Stimulated activated naive CD8-positive, alpha-beta T cell treated with anti-CD3 and anti-CD28 coated beads, Interleukin-15, Interleukin-2, amounts not matched to agents 100 ng/mL and 50 ng/mL, for 24 hours (primary cell): ENCODE measurements around the gene DDX25.

Source experiments
- H3K27ac Mint-ChIP-seq: one replicate; pipeline ENCODE4 v1.8.0; 2021; ENCODE audit warnings: mild to moderate bottlenecking, mixed read lengths
- H3K27me3 Mint-ChIP-seq: one replicate; pipeline ENCODE4 v1.8.0; 2021; ENCODE audit warnings: mixed read lengths
- H3K36me3 Mint-ChIP-seq: one replicate; pipeline ENCODE4 v1.8.0; 2021; ENCODE audit warnings: low read depth, mixed read lengths
- H3K4me1 Mint-ChIP-seq: one replicate; pipeline ENCODE4 v1.8.0; 2021; ENCODE audit warnings: low read depth, mixed read lengths
- H3K4me3 Mint-ChIP-seq: one replicate; pipeline ENCODE4 v1.8.0; 2021; ENCODE audit warnings: mild to moderate bottlenecking, mixed read lengths
- H3K9me3 Mint-ChIP-seq: one replicate; pipeline ENCODE4 v1.8.0; 2021; ENCODE audit warnings: mixed read lengths

Gene DDX25

GRCh38 chr11:125949271-125950177, 45.2 kb downstream of the DDX25 start:
- Mint-ChIP-seq H3K27ac (no peak overlapping the region), H3K36me3 (no peaks in the 10 kb centered on the region), H3K9me3 (no peaks in the 10 kb centered on the region), H3K4me3 (no peak overlapping the region), H3K27me3 (peaks cover 3% of the 10 kb centered on the region), H3K4me1 (no peaks in the 10 kb centered on the region)

DNA sequence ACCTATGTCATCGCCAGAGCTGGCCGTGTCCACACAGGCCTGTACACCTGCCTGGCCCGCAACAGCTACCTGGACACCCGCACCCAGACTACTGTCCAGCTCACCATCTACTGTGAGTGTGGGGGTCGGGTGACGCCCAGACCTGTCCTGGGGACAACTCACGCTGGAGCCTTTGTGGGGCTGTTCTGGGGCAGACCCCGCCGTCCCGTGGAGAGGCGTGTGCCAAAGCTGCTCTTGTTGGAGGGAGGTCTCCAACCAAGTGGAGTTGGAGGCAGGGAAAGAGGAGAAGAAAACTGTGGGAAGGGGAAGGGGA, 45.8 kb downstream of the DDX25 start:
- peaks cover 3% of the 10 kb centered on the region for H3K27me3 Mint-ChIP-seq
- H3K9me3 Mint-ChIP-seq, result no peaks in the 10 kb centered on the region
- H3K4me1 Mint-ChIP-seq, result no peaks in the 10 kb centered on the region
- no peaks in the 10 kb centered on the region for H3K36me3 Mint-ChIP-seq
- H3K27ac Mint-ChIP-seq, result no peak overlapping the region
- H3K4me3 Mint-ChIP-seq, result no peak overlapping the region

- H3K27ac Mint-ChIP-seq, result no peak overlapping the region
- H3K9me3 Mint-ChIP-seq, result no peaks in the 10 kb centered on the region
- H3K4me1 Mint-ChIP-seq, result no peaks in the 10 kb centered on the region
- peaks cover 3% of the 10 kb centered on the region for H3K27me3 Mint-ChIP-seq
- H3K36me3 Mint-ChIP-seq, result no peaks in the 10 kb centered on the region
- H3K4me3 Mint-ChIP-seq, result no peak overlapping the region
Measured at GRCh38 chr11:125950696-125951651, 46.7 kb downstream of the DDX25 start.

GRCh38 chr11:125951731-125952130, 47.4 kb downstream of the DDX25 start:
- Mint-ChIP-seq H3K36me3 (no peaks in the 10 kb centered on the region), H3K4me1 (no peaks in the 10 kb centered on the region), H3K27ac (no peak overlapping the region), H3K27me3 (peaks cover 3% of the 10 kb centered on the region), H3K9me3 (no peaks in the 10 kb centered on the region), H3K4me3 (no peak overlapping the region)

DNA sequence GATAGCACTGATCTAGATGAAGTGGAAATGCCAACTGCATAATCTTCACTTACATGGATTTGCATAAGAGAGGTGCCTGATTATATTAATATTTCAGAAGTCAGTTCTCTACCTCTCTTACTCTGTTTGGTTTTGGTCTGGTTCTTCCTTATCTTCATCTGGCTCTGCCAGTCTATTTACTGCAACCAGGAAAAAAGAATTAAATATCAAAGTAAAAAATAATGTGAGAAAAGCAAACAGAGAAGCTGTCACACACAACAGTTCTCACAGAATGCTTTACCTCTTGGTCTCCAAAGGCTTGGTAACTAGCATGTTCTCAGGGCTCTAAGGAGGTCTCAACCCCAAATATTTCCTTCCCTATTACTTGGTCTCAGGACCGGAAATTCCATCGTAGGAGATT, 48.3 kb downstream of the DDX25 start:
- no peaks in the 10 kb centered on the region for H3K9me3 Mint-ChIP-seq
- no peak overlapping the region for H3K27ac Mint-ChIP-seq
- H3K27me3 Mint-ChIP-seq, result peaks cover 3% of the 10 kb centered on the region
- H3K4me1 Mint-ChIP-seq, result no peaks in the 10 kb centered on the region
- no peak overlapping the region for H3K4me3 Mint-ChIP-seq
- H3K36me3 Mint-ChIP-seq, result no peaks in the 10 kb centered on the region

GRCh38 chr11:125952973-125953372, 48.7 kb downstream of the DDX25 start:
- no peaks in the 10 kb centered on the region for H3K4me1 Mint-ChIP-seq
- no peaks in the 10 kb centered on the region for H3K9me3 Mint-ChIP-seq
- peaks cover 3% of the 10 kb centered on the region for H3K27me3 Mint-ChIP-seq
- H3K27ac Mint-ChIP-seq, result no peak overlapping the region
- no peaks in the 10 kb centered on the region for H3K36me3 Mint-ChIP-seq
- no peak overlapping the region for H3K4me3 Mint-ChIP-seq

- Mint-ChIP-seq H3K36me3 (no peaks in the 10 kb centered on the region), H3K4me3 (no peak overlapping the region), H3K9me3 (no peaks in the 10 kb centered on the region), H3K4me1 (no peaks in the 10 kb centered on the region), H3K27me3 (peaks cover 3% of the 10 kb centered on the region), H3K27ac (no peak overlapping the region)
Measured at GRCh38 chr11:125953401-125953935, 49.2 kb downstream of the DDX25 start.

DNA sequence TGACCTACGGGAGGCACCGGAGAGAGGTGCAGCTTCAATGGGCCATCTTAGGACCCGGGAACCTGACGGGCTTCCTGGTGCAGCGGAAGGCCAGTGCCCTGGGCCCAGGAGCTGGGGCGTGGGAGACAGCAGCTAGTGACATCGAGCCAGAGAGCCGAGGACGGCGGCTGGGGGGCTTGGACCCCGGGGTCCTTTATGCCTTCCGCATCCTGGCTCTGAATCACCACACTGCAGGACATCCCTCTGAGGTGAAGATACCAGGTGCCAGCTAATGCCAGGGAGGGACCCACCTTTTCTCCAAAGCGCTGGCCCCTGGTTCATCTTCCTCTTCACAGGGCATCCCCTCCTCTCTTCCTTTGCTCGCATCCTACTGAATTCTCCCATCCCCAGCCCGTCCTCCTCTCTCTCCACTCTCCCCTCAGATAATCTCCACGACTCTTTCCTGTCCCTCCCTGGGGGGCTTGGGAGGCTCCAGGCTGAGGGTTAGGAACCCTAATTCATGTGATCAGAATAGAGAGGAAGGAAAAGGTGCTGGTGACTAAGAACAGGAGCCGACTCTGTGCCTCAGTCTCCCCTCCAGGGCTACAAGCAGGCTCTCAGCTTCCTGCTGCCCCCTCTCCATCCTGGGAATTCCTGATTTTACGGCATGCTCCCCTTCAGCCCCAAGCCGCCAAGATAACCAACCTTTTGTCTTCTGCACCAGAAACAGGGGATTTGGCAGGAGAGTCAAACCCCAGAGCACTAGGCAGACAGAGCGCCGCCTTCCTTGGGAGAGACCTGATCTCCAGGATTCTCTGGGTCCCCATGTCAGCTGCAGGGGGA, 50.0 kb downstream of the DDX25 start:
- Mint-ChIP-seq H3K27me3 (peaks cover 3% of the 10 kb centered on the region), H3K9me3 (no peaks in the 10 kb centered on the region), H3K4me1 (no peaks in the 10 kb centered on the region), H3K36me3 (no peaks in the 10 kb centered on the region), H3K27ac (no peak overlapping the region), H3K4me3 (no peak overlapping the region)

GRCh38 chr11:125954945-125955640, 50.8 kb downstream of the DDX25 start:
- H3K27ac Mint-ChIP-seq, result no peak overlapping the region
- H3K36me3 Mint-ChIP-seq, result no peaks in the 10 kb centered on the region
- H3K4me1 Mint-ChIP-seq, result no peaks in the 10 kb centered on the region
- H3K27me3 Mint-ChIP-seq, result peaks cover 3% of the 10 kb centered on the region
- H3K9me3 Mint-ChIP-seq, result no peaks in the 10 kb centered on the region
- no peak overlapping the region for H3K4me3 Mint-ChIP-seq

DNA sequence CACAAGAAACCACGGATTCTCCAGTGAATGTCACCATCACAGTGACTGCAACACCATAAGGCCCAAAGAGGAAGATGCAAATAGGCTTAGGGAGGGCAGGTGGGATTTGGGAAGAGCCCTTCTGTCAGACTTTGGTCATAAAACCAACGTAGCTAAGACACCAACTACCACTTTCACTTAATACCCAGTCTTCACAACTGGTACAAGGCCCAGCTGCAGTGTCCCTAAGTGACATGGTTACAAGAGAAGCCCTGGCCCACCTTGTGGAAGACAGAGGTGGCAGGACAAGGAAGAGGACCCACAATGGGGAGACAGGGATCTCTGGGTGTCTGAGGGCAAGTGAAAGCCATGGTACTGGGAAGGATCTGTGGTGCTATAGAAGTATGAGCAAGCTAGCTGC, 51.5 kb downstream of the DDX25 start:
- H3K36me3 Mint-ChIP-seq, result no peaks in the 10 kb centered on the region
- no peaks in the 10 kb centered on the region for H3K9me3 Mint-ChIP-seq
- no peaks in the 10 kb centered on the region for H3K4me1 Mint-ChIP-seq
- H3K4me3 Mint-ChIP-seq, result no peak overlapping the region
- no peak overlapping the region for H3K27ac Mint-ChIP-seq
- H3K27me3 Mint-ChIP-seq, result peaks cover 3% of the 10 kb centered on the region

GRCh38 chr11:125956391-125957134, 52.3 kb downstream of the DDX25 start:
- Mint-ChIP-seq H3K4me1 (no peaks in the 10 kb centered on the region), H3K36me3 (no peaks in the 10 kb centered on the region), H3K9me3 (no peaks in the 10 kb centered on the region)

GRCh38 chr11:125957618-125958332, 53.5 kb downstream of the DDX25 start:
- Mint-ChIP-seq H3K36me3 (no peaks in the 10 kb centered on the region), H3K27me3 (no peaks in the 10 kb centered on the region), H3K9me3 (peaks cover 6% of the 10 kb centered on the region), H3K4me1 (no peaks in the 10 kb centered on the region), H3K4me3 (no peak overlapping the region), H3K27ac (no peak overlapping the region)

More at GRCh38 chr11:125956391-125957134, 52.3 kb downstream of the DDX25 start:
- Mint-ChIP-seq H3K4me3 (no peak overlapping the region), H3K27ac (no peak overlapping the region), H3K27me3 (no peaks in the 10 kb centered on the region)

DNA sequence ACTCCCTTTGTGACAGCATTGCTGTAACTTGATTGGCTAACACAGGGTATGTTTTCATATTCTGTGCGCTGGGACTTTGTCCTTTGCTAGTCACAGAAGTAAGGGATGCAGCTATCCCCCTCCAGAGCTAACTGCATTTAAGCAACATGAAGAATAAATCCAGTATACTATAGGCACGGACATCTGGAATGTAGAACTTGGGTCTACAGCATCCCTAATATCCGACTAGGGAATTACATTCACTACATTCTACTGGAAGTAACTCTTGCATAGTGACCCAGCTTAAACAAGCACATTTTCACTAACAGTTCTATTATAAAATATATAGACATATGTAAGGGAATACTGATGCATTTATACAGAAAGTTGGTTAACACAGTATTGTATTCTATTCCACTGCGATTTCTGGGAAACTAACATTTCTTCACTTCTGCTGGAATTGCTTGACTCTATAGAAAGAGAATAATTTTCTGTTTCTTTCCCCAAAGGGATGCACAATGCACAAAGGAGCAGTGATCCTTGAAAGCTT, 54.6 kb downstream of the DDX25 start:
- H3K9me3 Mint-ChIP-seq, result peaks cover 10% of the 10 kb centered on the region
- no peak overlapping the region for H3K27ac Mint-ChIP-seq
- no peak overlapping the region for H3K4me3 Mint-ChIP-seq
- no peaks in the 10 kb centered on the region for H3K36me3 Mint-ChIP-seq
- H3K4me1 Mint-ChIP-seq, result no peaks in the 10 kb centered on the region
- no peaks in the 10 kb centered on the region for H3K27me3 Mint-ChIP-seq
